ENCODE results near the gene C6orf120. TPM values are rescaled to one million over a fixed set of nuclear protein-coding genes. Genes with fewer than 3 reads are reported as not detected.

C6orf120 gene
- total and polyA plus RNA-seq, 9 of the 15 experiments (the other 6 are each of a cell fraction or from before 2014, with no cell fraction given) = 7.7 to 44.9 (median 34.8) TPM

DNA sequence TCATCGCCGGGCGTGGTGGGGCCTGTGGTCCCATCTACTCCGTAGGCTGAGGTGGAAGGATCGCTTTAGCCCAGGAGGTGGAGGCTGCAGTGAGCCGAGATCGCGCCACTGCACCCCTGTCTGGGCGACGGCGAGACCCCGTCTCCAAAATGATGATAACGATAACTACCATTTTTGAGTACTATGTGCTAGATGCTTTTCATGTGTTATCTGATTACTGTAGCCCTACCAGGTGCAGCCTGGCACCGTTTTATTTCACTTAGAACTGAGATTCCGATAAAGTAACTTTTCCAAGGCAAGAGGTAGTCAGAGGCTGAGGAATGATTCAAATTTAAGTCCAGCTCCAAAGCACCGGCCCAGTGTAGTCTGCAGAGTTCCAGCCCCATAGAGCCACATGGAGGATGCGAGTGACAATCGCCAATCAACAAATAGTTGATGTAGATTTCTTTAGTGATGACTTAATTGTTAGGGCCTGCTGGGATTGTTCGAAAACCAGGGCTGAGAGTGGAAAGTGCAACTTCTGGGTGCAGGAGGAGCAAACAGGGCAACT, 50.2 kb downstream of the C6orf120 start (continued):
- TF ChIP-seq HMGN3 (IDR thresholded peaks at IDR 0.05; ENCODE audit: borderline replicate concordance, extremely low read depth, insufficient read length, low read depth, low read length) (no peak), ZNF174 (CRISPR knock-in tag; IDR thresholded peaks at IDR 0.05) (no peak), MEF2A (IDR thresholded peaks at IDR 0.05; ENCODE audit: control insufficient read depth, low read depth, low read length) (no peak), RNF2 (IDR thresholded peaks at IDR 0.05) (no peak), HOXB6 (CRISPR knock-in tag; IDR thresholded peaks at IDR 0.05; ENCODE audit: borderline replicate concordance) (0 out of 2 replicates have a peak, but pooled peaks have one; percentile 22), NR2C2 (CRISPR knock-in tag; IDR thresholded peaks at IDR 0.05) (no peak), NR2C2 (tag; IDR thresholded peaks at IDR 0.05) (no peak), SMARCE1 (IDR thresholded peaks at IDR 0.05) (peak; percentile 54; the same call in 1 of the 2 replicates), ZSCAN29 (IDR thresholded peaks at IDR 0.05) (no peak), GATA2 (CRISPR knock-in tag; IDR thresholded peaks at IDR 0.05) (peak; percentile 47; the same call in 1 of the 2 replicates), SMARCA4 (IDR thresholded peaks at IDR 0.05) (0 out of 2 replicates have a peak, but pooled peaks have one; percentile 37), SMARCC2 (IDR thresholded peaks at IDR 0.05; ENCODE audit: low read depth) (peak; percentile 20; the same call in 1 of the 2 replicates), TAF7 (tag; IDR thresholded peaks at IDR 0.05) (peak; percentile 44; the same call in 1 of the 2 replicates), KDM5B (IDR thresholded peaks at IDR 0.05; ENCODE audit: insufficient replicate concordance, low read depth, low read length) (no peak), JUNB (CRISPR knock-in tag; conservative IDR thresholded peaks at IDR 0.05) (no peak), SRSF1 (IDR thresholded peaks at IDR 0.05; ENCODE audit: low read depth, low read length) (no peak), HLTF (IDR thresholded peaks at IDR 0.05) (0 out of 2 replicates have a peak, but pooled peaks have one; percentile 20), RREB1 (CRISPR knock-in tag; IDR thresholded peaks at IDR 0.05) (0 out of 2 replicates have a peak, but pooled peaks have one; percentile 7), GMEB1 (CRISPR knock-in tag; IDR thresholded peaks at IDR 0.05) (no peak; the same call in 1 of the 2 replicates), ESRRB (CRISPR knock-in tag; IDR thresholded peaks at IDR 0.05; ENCODE audit: borderline replicate concordance) (no peak), IRF9 (tag; IDR thresholded peaks at IDR 0.05) (no peak), COPS2 (conservative IDR thresholded peaks at IDR 0.05) (no peak)

Data from K562 (cell line).